ENCODE data around the gene ACTN1.

ACTN1 gene

GRCh38 chr14:68842298-68842697 lies 136.8 kb downstream of the ACTN1 start:
- DNase-seq (ENCODE audit: low spot score), result no peak

DNA sequence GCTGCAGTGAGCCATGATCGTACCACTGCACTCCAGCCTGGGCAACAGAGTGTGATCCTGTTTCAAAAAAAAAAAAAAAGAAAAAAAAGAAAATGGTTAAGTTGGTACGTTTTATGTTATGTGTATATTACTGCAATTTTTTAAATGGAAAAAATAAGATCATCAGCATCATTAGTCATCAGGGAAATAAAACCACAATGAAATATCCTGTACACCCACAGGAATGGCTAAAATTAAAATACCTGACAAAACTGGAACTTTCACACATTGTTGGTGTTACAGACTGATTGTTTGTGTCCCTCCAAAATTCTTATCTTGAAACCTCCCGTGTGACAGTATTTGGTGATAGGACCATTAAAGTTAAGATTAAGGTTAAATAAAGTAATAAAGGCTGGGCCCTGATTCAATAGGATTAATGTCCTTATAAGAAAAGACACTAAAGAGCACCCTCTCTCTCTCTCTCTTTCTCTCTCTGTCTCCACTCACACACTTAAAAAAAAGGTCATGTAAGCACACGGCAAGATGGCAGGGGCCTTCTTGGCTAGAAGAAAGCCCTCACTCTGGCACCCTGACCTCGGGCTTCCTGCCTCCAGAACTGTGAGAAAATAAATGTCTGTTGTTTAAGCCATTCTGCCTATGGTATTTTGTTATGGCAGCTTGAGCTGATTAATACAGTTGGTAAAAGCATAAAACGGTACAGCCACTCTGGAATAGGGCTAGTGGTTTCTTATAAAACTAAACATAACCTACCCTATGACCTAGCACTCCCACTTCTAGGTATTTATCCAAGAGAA lies 137.9 kb downstream of the ACTN1 start:
- no peak for DNase-seq (ENCODE audit: low spot score)
- in situ Hi-C loops (cut with MboI; ENCODE audit: low sequenced_read_pairs, unreplicated experiment), result loop anchor here (25.0 kb wide), 1 partner anchor 1004 kb away; no protein-coding TSS in a partner anchor
- TF ChIP-seq, protein P1, sequence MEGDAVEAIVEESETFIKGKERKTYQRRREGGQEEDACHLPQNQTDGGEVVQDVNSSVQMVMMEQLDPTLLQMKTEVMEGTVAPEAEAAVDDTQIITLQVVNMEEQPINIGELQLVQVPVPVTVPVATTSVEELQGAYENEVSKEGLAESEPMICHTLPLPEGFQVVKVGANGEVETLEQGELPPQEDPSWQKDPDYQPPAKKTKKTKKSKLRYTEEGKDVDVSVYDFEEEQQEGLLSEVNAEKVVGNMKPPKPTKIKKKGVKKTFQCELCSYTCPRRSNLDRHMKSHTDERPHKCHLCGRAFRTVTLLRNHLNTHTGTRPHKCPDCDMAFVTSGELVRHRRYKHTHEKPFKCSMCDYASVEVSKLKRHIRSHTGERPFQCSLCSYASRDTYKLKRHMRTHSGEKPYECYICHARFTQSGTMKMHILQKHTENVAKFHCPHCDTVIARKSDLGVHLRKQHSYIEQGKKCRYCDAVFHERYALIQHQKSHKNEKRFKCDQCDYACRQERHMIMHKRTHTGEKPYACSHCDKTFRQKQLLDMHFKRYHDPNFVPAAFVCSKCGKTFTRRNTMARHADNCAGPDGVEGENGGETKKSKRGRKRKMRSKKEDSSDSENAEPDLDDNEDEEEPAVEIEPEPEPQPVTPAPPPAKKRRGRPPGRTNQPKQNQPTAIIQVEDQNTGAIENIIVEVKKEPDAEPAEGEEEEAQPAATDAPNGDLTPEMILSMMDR (IDR thresholded peaks at IDR 0.05; ENCODE audit: borderline replicate concordance, control extremely low read depth, extremely low read depth, insufficient read depth, missing control alignments), result no peak

More at GRCh38 chr14:68842298-68842697, 136.8 kb downstream of the ACTN1 start:
- TF ChIP-seq, protein P1 (IDR thresholded peaks at IDR 0.05; ENCODE audit: borderline replicate concordance, control extremely low read depth, extremely low read depth, insufficient read depth, missing control alignments), result no peak
- in situ Hi-C loops (cut with MboI; ENCODE audit: low sequenced_read_pairs, unreplicated experiment), result loop anchor here (25.0 kb wide), 1 partner anchor 1005 kb away; no protein-coding TSS in a partner anchor

GRCh38 chr14:68840454-68840853 lies 138.6 kb downstream of the ACTN1 start:
- no peak for DNase-seq (ENCODE audit: low spot score)
- TF ChIP-seq, protein P1 (IDR thresholded peaks at IDR 0.05; ENCODE audit: borderline replicate concordance, control extremely low read depth, extremely low read depth, insufficient read depth, missing control alignments), result no peak
- in situ Hi-C loops (cut with MboI; ENCODE audit: low sequenced_read_pairs, unreplicated experiment), result loop anchor here (25.0 kb wide), 1 partner anchor 1003 kb away; no protein-coding TSS in a partner anchor

- no peak for DNase-seq (ENCODE audit: low spot score)
- TF ChIP-seq, protein P1 (IDR thresholded peaks at IDR 0.05; ENCODE audit: borderline replicate concordance, control extremely low read depth, extremely low read depth, insufficient read depth, missing control alignments), result no peak
- in situ Hi-C loops (cut with MboI; ENCODE audit: low sequenced_read_pairs, unreplicated experiment), result loop anchor here (25.0 kb wide), 1 partner anchor 999 kb away; no protein-coding TSS in a partner anchor
These were observed 143.0 kb downstream of the ACTN1 start for GRCh38 chr14:68836082-68836481.

GRCh38 chr14:68834816-68835215 lies 144.3 kb downstream of the ACTN1 start:
- in situ Hi-C loops (cut with MboI; ENCODE audit: low sequenced_read_pairs, unreplicated experiment), result loop anchor here (25.0 kb wide), 1 partner anchor 998 kb away; no protein-coding TSS in a partner anchor
- TF ChIP-seq, protein P1 (IDR thresholded peaks at IDR 0.05; ENCODE audit: borderline replicate concordance, control extremely low read depth, extremely low read depth, insufficient read depth, missing control alignments), result no peak
- no peak for DNase-seq (ENCODE audit: low spot score)

DNA sequence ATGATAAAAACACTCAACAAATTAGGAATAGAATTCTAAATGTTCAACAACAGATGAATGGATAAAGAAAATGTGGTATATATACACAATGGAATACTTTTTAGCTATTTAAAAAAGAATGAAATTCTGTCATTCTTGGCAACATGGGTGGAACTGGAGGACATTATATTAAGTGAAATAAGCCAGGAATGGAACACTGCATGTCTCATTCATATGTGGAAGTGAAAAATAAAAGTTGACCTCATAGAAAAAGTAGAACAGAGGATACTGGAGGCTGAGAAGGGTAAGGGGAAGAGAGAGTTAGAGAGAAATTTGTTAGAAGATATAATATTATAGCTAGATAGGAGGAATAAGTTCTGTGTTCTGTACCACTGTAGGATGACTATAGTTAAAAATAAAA lies 150.4 kb downstream of the ACTN1 start:
- TF ChIP-seq, protein P1 (IDR thresholded peaks at IDR 0.05; ENCODE audit: borderline replicate concordance, control extremely low read depth, extremely low read depth, insufficient read depth, missing control alignments), result no peak
- no peak for DNase-seq (ENCODE audit: low spot score)
- in situ Hi-C loops (cut with MboI; ENCODE audit: low sequenced_read_pairs, unreplicated experiment), result loop anchor here (10.0 to 25.0 kb wide), 2 partner anchors 884 to 991 kb away; no protein-coding TSS in a partner anchor

Measured in GM13976 (cell line).